AG04449 (cell line): Measurements from ENCODE around the gene TOMM6.

Experiments used
- CTCF ChIA-PET: fragments of 350-600 bp; formaldehyde crosslinking; extraction: SDS; loops from one replicate; lab custom pipeline; 2021; ENCODE audit warnings: antibody characterized with exemption; lab: Yijun Ruan, JAX
- POLR2A ChIA-PET: fragments of 400-600, 350-600 bp; formaldehyde crosslinking; extraction: SDS; loops from one replicate; lab custom pipeline; 2020; ENCODE audit warnings: antibody characterized with exemption, inconsistent platforms; lab: Yijun Ruan, JAX
- DNase-seq: peaks from one replicate; pipeline ENCODE4 v3.0.0-alpha.2; 2010; ENCODE audit warnings: low read depth, low spot score
- H3K4me3 ChIP-seq: 2 replicates; pipeline ENCODE4 v1.5.1; 2011; ENCODE audit warnings: low read depth, mild to moderate bottlenecking, control low read depth, low read length
- TF ChIP-seq, protein P1 (sequence below): IDR thresholded peaks from one replicate; pipeline ENCODE4 v1.5.1; 2011; ENCODE audit warnings: mild to moderate bottlenecking, moderate library complexity, low read length, control low read depth, inconsistent platforms; ENCODE audit not compliant: insufficient read depth; ENCODE audit errors: missing control alignments

TOMM6 gene

DNA sequence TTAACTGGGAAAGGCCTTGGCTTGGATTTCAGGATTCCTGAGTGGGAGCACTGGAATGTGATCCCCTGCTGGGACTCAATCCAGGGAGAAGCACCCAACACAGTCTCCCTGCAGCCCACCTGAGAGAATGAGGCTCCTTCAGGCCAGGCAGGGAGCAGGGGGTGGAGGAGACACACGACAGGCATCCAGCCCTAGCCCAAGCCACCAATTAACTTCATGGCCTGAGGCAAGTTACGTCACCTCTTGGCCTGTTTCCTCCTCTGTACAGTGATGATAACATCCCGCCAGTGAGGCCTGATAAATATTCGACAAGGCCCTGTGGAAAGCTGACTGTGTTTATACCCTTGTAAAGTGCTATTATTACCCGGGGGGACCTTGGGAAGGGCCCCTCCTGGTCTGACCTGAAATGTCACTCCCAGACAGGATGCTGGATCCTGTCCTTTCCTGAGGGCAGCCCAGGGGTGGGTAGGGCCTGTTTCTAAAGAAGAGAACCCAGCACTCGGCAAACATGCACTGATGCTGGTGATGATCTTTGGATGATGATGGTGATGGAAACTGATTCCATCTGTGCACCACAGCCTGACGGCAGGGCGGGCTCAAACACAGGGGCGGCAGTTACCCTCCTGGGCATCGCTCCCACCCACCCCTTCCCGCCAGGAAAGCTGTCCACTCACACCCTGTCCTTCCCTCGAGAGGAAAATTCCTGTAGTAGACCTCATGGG, 20.2 kb upstream of the TOMM6 start:
- no peak overlapping the region for H3K4me3 ChIP-seq
- TF ChIP-seq, protein P1, sequence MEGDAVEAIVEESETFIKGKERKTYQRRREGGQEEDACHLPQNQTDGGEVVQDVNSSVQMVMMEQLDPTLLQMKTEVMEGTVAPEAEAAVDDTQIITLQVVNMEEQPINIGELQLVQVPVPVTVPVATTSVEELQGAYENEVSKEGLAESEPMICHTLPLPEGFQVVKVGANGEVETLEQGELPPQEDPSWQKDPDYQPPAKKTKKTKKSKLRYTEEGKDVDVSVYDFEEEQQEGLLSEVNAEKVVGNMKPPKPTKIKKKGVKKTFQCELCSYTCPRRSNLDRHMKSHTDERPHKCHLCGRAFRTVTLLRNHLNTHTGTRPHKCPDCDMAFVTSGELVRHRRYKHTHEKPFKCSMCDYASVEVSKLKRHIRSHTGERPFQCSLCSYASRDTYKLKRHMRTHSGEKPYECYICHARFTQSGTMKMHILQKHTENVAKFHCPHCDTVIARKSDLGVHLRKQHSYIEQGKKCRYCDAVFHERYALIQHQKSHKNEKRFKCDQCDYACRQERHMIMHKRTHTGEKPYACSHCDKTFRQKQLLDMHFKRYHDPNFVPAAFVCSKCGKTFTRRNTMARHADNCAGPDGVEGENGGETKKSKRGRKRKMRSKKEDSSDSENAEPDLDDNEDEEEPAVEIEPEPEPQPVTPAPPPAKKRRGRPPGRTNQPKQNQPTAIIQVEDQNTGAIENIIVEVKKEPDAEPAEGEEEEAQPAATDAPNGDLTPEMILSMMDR: no peak
- ChIA-PET POLR2A (no interaction called here), CTCF (interaction anchor here (1.0 to 3.8 kb wide), 4 partner anchors 10 to 399 kb away, joined by 4 to 28 read pairs (median 10); no protein-coding TSS in a partner anchor)
- peak; percentile 24 for DNase-seq

DNA sequence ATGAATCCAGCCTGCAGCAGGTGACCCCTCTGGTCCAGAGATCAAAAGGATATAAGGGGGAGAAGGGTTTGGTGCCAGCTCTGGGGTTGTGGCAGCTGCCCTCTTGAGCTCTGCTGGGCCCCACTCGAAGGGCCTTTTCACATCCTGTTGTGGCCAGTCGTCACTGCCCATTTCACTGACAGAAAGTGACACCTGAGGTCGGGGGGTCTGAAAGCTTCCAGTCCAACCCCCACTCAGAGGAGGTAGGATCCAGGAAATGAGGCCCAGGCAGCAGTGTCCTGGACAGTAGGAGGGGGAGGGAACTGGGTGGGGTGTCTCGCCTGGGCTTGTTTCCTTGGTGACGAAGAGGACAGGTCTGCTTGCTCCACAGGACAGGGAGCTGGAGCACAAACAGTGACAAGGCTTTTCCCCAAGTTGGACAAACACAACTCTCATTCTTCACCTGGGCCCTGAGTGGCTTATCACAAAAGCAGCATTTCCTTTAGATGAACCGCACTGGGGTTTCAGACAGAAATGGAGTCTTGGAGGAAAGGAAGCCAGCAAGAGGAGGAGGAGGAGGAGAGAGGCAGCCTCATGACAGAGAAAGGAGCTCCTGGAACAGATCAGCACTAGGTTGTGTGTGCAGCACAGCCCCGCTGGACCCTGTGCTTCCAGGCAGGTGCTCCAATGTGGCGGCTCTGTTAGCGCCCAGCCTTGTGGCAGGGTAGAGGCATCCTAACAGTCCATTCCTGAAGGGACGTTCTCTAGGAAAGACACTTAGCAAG, 18.8 kb upstream of the TOMM6 start:
- TF ChIP-seq, protein P1: no peak
- POLR2A ChIA-PET: no interaction called here
- DNase-seq: no peak
- CTCF ChIA-PET: interaction anchor here (0.8 to 3.8 kb wide), 6 partner anchors 8 to 401 kb away, joined by 3 to 28 read pairs (median 5); partner anchors contain the start of gene FRS3
- no peak overlapping the region for H3K4me3 ChIP-seq

DNA sequence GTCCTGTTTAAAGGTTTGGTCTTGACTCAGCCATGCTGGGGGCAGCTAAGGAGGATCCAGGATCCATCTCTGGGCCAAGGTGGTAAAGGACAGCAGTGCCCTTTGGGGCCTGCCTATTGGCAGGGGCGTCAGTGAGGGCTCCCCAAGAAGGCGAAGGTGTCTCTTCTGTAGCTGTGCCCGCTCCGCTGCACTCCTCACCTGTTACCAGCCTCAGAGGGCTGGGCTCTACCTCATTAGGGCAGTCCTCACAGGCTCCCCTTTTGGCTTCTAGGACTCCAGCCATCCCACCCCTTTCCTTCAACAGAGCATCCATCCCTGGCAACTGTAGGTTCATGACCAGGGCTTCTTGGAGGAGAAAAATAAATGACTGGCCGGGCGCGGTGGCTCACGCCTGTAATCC, 18.1 kb upstream of the TOMM6 start:
- no peak for DNase-seq
- H3K4me3 ChIP-seq: no peak overlapping the region
- ChIA-PET CTCF (interaction anchor here (0.8 to 4.2 kb wide), 7 partner anchors 8 to 401 kb away, joined by 3 to 31 read pairs (median 6); partner anchors contain the start of genes FRS3 and TOMM6), POLR2A (no interaction called here)
- TF ChIP-seq, protein P1: no peak

DNA sequence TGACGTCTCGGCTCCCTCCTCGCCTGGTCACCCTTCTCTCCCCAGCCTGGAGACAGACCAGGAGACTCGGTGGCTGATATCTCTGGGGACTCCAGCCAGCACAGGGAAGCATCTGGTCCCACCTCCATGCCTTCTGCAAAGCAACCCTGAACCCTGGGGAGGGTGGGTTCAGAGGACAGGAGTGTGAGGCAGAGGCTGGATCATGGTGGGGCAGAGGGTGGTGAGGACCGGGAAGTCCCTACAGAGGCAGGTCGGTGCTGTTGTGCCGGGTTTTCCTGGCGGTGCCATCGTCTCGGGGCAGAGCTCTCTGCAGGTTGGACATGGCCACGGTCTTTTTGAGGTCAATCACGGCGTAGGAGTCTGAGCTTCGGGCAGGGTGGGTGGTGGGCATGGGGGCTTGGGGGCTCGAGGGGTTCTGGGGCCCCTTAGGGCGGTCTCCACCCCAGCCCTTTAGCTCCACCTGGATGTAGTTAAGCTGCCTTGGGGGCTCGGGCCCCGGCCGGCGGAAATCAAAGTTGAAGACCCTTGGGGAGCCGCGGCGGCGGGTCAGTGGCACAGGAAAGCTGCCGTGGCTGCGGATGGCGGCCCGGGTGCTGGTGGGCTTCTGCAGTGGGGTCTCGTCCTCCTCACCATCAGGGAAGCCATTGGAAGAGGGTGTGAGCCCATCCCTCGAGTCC, 17.0 kb upstream of the TOMM6 start:
- no peak overlapping the region for H3K4me3 ChIP-seq
- TF ChIP-seq, protein P1: no peak
- DNase-seq: no peak
- CTCF ChIA-PET: interaction anchor here (2.0 to 4.2 kb wide), 2 partner anchors 15 to 402 kb away, joined by 11 to 31 read pairs; partner anchors contain the start of gene TOMM6
- POLR2A ChIA-PET: no interaction called here

DNA sequence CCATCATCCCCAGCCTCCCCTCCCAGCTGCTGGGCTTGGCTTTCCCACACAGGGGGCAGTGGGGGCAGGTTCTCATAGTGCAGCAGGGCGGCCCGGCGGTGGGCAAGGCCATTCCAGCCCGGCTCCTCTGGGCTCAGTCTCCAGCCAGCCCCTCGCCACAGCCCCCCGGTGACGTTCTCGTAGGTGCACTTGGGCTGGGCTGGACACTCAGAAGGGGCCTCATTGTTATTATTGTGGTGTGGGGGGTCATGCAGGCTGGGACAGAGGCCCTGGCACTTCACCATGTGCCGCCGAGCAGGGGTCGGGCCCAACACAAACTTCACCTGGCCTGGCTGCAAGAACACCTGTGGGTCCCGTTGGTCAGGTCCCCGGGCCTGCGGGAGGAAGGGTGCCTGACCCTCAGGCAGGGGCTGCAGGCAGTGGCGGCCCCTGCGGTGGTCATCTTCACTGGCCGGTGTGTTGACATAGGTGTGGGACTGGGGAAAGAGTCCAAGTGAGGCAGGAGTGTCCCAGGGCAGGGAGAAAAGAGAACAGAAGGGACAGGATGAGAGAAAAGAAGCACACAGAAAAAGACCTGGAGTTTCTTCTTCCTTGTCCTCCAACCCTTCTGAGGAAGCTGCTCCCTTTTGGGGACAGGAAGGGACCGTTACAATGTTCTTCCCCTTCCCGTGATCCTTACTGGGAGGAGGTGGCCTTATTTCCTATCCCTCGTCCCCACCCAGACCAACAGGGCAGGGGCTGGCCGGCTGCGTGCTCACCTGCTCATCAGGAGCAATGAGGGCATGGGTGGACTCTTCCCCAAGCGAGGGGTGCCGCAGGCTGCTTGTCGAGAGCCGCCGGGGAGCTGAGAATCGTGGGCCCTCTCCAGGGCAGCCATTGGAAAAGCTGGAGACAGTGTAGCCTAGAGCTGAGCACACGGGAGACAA, 16.2 kb upstream of the TOMM6 start:
- DNase-seq: no peak
- H3K4me3 ChIP-seq: no peak overlapping the region
- TF ChIP-seq, protein P1: no peak
- CTCF ChIA-PET: interaction anchor here (0.7 to 7.5 kb wide), 7 partner anchors 10 to 403 kb away, joined by 3 to 90 read pairs (median 11); partner anchors contain the start of genes PRICKLE4 and TOMM6
- POLR2A ChIA-PET: no interaction called here
